Activated naive CD8-positive, alpha-beta T cell treated with anti-CD3 and anti-CD28 coated beads for 36 hours (primary cell): ENCODE measurements around the gene SLC3A2. TPM values are rescaled to one million over a fixed set of nuclear protein-coding genes. Genes with fewer than 3 reads are reported as not detected.

Experiments
- DNase-seq: peaks from one replicate; pipeline ENCODE4 v3.0.0; 2021
- H3K27ac Mint-ChIP-seq: one replicate; pipeline ENCODE4 v1.8.0; 2022; ENCODE audit warnings: mild to moderate bottlenecking, moderate library complexity, mixed read lengths
- H3K27me3 Mint-ChIP-seq: one replicate; pipeline ENCODE4 v1.8.0; 2022; ENCODE audit warnings: mild to moderate bottlenecking, mixed read lengths
- H3K36me3 Mint-ChIP-seq: one replicate; pipeline ENCODE4 v1.8.0; 2021; ENCODE audit warnings: mild to moderate bottlenecking, mixed read lengths
- H3K4me1 Mint-ChIP-seq: one replicate; pipeline ENCODE4 v1.8.0; 2021; ENCODE audit warnings: mixed read lengths
- H3K4me3 Mint-ChIP-seq: one replicate; pipeline ENCODE4 v1.8.0; 2022; ENCODE audit warnings: mild to moderate bottlenecking, moderate library complexity, mixed read lengths
- H3K9me3 Mint-ChIP-seq: one replicate; pipeline ENCODE4 v1.8.0; 2022; ENCODE audit warnings: mixed read lengths
- total RNA-seq, 2 experiments: library from RNA; stranded (reverse); gene quantifications; one replicate each; pipeline ENCODE4 v1.2.3, GENCODE V29; 2021

Gene SLC3A2
- total RNA-seq, 2 experiments from 2014 or later: 408 to 428 TPM

GRCh38 chr11:62846177-62846576 lies 34.5 kb upstream of the SLC3A2 start:
- Mint-ChIP-seq H3K27ac (no peak overlapping the region), H3K9me3 (no peaks in the 10 kb centered on the region), H3K27me3 (no peaks in the 10 kb centered on the region), H3K36me3 (peaks cover 4% of the 10 kb centered on the region), H3K4me1 (peaks cover 19% of the 10 kb centered on the region), H3K4me3 (no peak overlapping the region)
- no peak for DNase-seq

GRCh38 chr11:62847767-62848314 lies 32.9 kb upstream of the SLC3A2 start:
- H3K27ac Mint-ChIP-seq: no peak overlapping the region
- peaks cover 6% of the 10 kb centered on the region for H3K27me3 Mint-ChIP-seq
- peaks cover 21% of the 10 kb centered on the region for H3K36me3 Mint-ChIP-seq
- no peak overlapping the region for H3K4me3 Mint-ChIP-seq
- H3K9me3 Mint-ChIP-seq: no peaks in the 10 kb centered on the region
- H3K4me1 Mint-ChIP-seq: peaks cover 35% of the 10 kb centered on the region
- no peak for DNase-seq

- Mint-ChIP-seq H3K27me3 (peaks cover 35% of the 10 kb centered on the region), H3K36me3 (peaks cover 54% of the 10 kb centered on the region), H3K4me3 (peak overlapping the region; percentile 98), H3K27ac (peak overlapping the region; percentile 99), H3K4me1 (peaks cover 49% of the 10 kb centered on the region), H3K9me3 (no peaks in the 10 kb centered on the region)
- DNase-seq: peak; percentile 44
Measured at GRCh38 chr11:62850911-62851806, 29.5 kb upstream of the SLC3A2 start.

GRCh38 chr11:62851807-62852522 lies 28.7 kb upstream of the SLC3A2 start:
- Mint-ChIP-seq H3K27me3 (peaks cover 36% of the 10 kb centered on the region), H3K4me1 (peaks cover 49% of the 10 kb centered on the region), H3K36me3 (peaks cover 61% of the 10 kb centered on the region), H3K4me3 (peak overlapping the region; percentile 98), H3K9me3 (no peaks in the 10 kb centered on the region), H3K27ac (peak overlapping the region; percentile 99)
- no peak for DNase-seq

GRCh38 chr11:62852523-62853188 lies 28.0 kb upstream of the SLC3A2 start:
- peaks cover 53% of the 10 kb centered on the region for H3K4me1 Mint-ChIP-seq
- H3K4me3 Mint-ChIP-seq: peak overlapping the region; percentile 98
- H3K27me3 Mint-ChIP-seq: peaks cover 36% of the 10 kb centered on the region
- DNase-seq: no peak
- peaks cover 68% of the 10 kb centered on the region for H3K36me3 Mint-ChIP-seq
- H3K9me3 Mint-ChIP-seq: no peaks in the 10 kb centered on the region
- peak overlapping the region; percentile 99 for H3K27ac Mint-ChIP-seq

- Mint-ChIP-seq H3K9me3 (no peaks in the 10 kb centered on the region), H3K4me1 (peaks cover 61% of the 10 kb centered on the region), H3K36me3 (peaks cover 76% of the 10 kb centered on the region), H3K27me3 (peaks cover 36% of the 10 kb centered on the region), H3K4me3 (peak overlapping the region; percentile 98), H3K27ac (peak overlapping the region; percentile 99)
- no peak for DNase-seq
Measured at GRCh38 chr11:62853279-62853965, 27.3 kb upstream of the SLC3A2 start.

GRCh38 chr11:62854013-62854824 lies 26.5 kb upstream of the SLC3A2 start:
- Mint-ChIP-seq H3K9me3 (no peaks in the 10 kb centered on the region), H3K4me3 (peak overlapping the region; percentile 98), H3K4me1 (peaks cover 62% of the 10 kb centered on the region), H3K27me3 (peaks cover 36% of the 10 kb centered on the region), H3K36me3 (peaks cover 78% of the 10 kb centered on the region), H3K27ac (peak overlapping the region; percentile 99)
- DNase-seq: no peak

- Mint-ChIP-seq H3K4me1 (peaks cover 63% of the 10 kb centered on the region), H3K27me3 (peaks cover 36% of the 10 kb centered on the region), H3K27ac (peak overlapping the region; percentile 99), H3K4me3 (peak overlapping the region; percentile 98), H3K9me3 (no peaks in the 10 kb centered on the region), H3K36me3 (peaks cover 84% of the 10 kb centered on the region)
- no peak for DNase-seq
Measured at GRCh38 chr11:62854825-62855570, 25.7 kb upstream of the SLC3A2 start.

GRCh38 chr11:62855571-62856332 lies 24.9 kb upstream of the SLC3A2 start:
- Mint-ChIP-seq H3K27ac (peak overlapping the region; percentile 99), H3K36me3 (peaks cover 84% of the 10 kb centered on the region), H3K9me3 (no peaks in the 10 kb centered on the region), H3K4me1 (peaks cover 66% of the 10 kb centered on the region), H3K27me3 (peaks cover 36% of the 10 kb centered on the region), H3K4me3 (peak overlapping the region; percentile 98)
- DNase-seq: peak; percentile 98

GRCh38 chr11:62856333-62856895 lies 24.3 kb upstream of the SLC3A2 start:
- H3K9me3 Mint-ChIP-seq: no peaks in the 10 kb centered on the region
- no peak for DNase-seq
- H3K27ac Mint-ChIP-seq: peak overlapping the region; percentile 99
- H3K36me3 Mint-ChIP-seq: peaks cover 81% of the 10 kb centered on the region
- peaks cover 36% of the 10 kb centered on the region for H3K27me3 Mint-ChIP-seq
- H3K4me1 Mint-ChIP-seq: peaks cover 63% of the 10 kb centered on the region
- peak overlapping the region; percentile 98 for H3K4me3 Mint-ChIP-seq

GRCh38 chr11:62857541-62857982 lies 23.1 kb upstream of the SLC3A2 start:
- Mint-ChIP-seq H3K27ac (peak overlapping the region; percentile 99), H3K27me3 (peaks cover 32% of the 10 kb centered on the region), H3K4me3 (peak overlapping the region; percentile 98), H3K9me3 (no peaks in the 10 kb centered on the region), H3K4me1 (peaks cover 57% of the 10 kb centered on the region), H3K36me3 (peaks cover 70% of the 10 kb centered on the region)
- no peak for DNase-seq

GRCh38 chr11:62858201-62858600 lies 22.5 kb upstream of the SLC3A2 start:
- no peak for DNase-seq
- peaks cover 27% of the 10 kb centered on the region for H3K27me3 Mint-ChIP-seq
- no peak overlapping the region for H3K27ac Mint-ChIP-seq
- H3K4me3 Mint-ChIP-seq: peak overlapping the region; percentile 98
- peaks cover 66% of the 10 kb centered on the region for H3K36me3 Mint-ChIP-seq
- H3K4me1 Mint-ChIP-seq: peaks cover 55% of the 10 kb centered on the region
- no peaks in the 10 kb centered on the region for H3K9me3 Mint-ChIP-seq
